ENCODE data around the gene CNTNAP2.

GRCh38 chr7:147207988-147208387, 1091.4 kb downstream of the CNTNAP2 start:
- no peak for TF ChIP-seq E2F4 (CRISPR knock-in tag; IDR thresholded peaks at IDR 0.05; ENCODE audit: low read depth)
- no peak for TF ChIP-seq KDM5B (IDR thresholded peaks at IDR 0.05; ENCODE audit: insufficient replicate concordance, low read depth, low read length)
- TF ChIP-seq CTCF (IDR thresholded peaks at IDR 0.05 in 2 of 3, conservative IDR thresholded peaks at IDR 0.05 in 1 of 3; ENCODE audit: insufficient read depth in 2 of 3, low read depth in 1 of 3, low read length in 3 of 3), result no peak
- no peak for TF ChIP-seq RAD21 (CRISPR knock-in tag; conservative IDR thresholded peaks at IDR 0.05 in 1 of 2, IDR thresholded peaks at IDR 0.05 in 1 of 2)
- TF ChIP-seq TAL1 (IDR thresholded peaks at IDR 0.05), result no peak
